ENCODE data around the gene COL27A1. TPM values are rescaled to one million over a fixed set of nuclear protein-coding genes. Genes with fewer than 3 reads are reported as not detected.

COL27A1 gene
- polyA plus RNA-seq, 2 of the 4 experiments (the other 2 are of a cell fraction) = 6.9 to 20.6 TPM

DNA sequence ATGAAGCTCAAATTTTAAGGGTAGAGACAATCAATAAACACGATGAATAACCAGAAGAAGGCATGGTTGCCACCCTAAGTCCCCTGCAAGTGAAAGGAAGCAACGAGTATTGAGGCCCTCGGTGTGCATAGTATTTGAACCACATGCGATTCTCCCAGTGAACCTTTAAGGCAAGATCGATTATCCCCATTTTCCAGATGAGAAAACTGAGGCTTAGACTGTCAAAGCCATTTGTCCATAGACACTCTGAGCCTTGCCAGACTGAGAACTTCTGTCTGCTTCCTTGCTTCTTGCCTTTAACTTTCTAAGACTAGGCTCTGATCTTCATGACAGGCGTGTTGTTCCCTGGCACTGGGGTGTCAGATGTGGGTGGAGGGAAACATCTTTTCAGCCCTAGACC lies 58.2 kb downstream of the COL27A1 start:
- H3K4me3 ChIP-seq = no peak overlapping the region
- H3K4me2 ChIP-seq = no peak overlapping the region
- FAIRE-seq = no peak
- DNase-seq (ENCODE audit: low read depth in 1 of 2, low spot score in 1 of 2) = no peak
- no peaks in the 10 kb centered on the region for H3K9me3 ChIP-seq
- 0 out of 3 replicates have a peak, but pooled peaks cover 2% of the 10 kb centered on the region for H3K4me1 ChIP-seq
- 85% methylated on average over 6 of the region's 6 CpGs for WGBS (ENCODE audit: missing lambda C conversion rate)
- no peak for ATAC-seq
- TF ChIP-seq CHD4 (IDR thresholded peaks at IDR 0.05; ENCODE audit: borderline replicate concordance) = no peak
- no peak for TF ChIP-seq HOXB5 (CRISPR knock-in tag; IDR thresholded peaks at IDR 0.05)
- TF ChIP-seq, protein P1, sequence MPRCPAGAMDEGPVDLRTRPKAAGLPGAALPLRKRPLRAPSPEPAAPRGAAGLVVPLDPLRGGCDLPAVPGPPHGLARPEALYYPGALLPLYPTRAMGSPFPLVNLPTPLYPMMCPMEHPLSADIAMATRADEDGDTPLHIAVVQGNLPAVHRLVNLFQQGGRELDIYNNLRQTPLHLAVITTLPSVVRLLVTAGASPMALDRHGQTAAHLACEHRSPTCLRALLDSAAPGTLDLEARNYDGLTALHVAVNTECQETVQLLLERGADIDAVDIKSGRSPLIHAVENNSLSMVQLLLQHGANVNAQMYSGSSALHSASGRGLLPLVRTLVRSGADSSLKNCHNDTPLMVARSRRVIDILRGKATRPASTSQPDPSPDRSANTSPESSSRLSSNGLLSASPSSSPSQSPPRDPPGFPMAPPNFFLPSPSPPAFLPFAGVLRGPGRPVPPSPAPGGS (IDR thresholded peaks at IDR 0.05) = no peak
- TF ChIP-seq, protein P2, sequence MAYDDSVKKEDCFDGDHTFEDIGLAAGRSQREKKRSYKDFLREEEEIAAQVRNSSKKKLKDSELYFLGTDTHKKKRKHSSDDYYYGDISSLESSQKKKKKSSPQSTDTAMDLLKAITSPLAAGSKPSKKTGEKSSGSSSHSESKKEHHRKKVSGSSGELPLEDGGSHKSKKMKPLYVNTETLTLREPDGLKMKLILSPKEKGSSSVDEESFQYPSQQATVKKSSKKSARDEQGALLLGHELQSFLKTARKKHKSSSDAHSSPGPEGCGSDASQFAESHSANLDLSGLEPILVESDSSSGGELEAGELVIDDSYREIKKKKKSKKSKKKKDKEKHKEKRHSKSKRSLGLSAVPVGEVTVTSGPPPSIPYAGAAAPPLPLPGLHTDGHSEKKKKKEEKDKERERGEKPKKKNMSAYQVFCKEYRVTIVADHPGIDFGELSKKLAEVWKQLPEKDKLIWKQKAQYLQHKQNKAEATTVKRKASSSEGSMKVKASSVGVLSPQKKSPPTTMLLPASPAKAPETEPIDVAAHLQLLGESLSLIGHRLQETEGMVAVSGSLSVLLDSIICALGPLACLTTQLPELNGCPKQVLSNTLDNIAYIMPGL (CRISPR knock-in tag; IDR thresholded peaks at IDR 0.05; ENCODE audit: borderline replicate concordance) = no peak
- no peak for TF ChIP-seq RFX5 (IDR thresholded peaks at IDR 0.05)
- TF ChIP-seq HOXA7 (CRISPR knock-in tag; IDR thresholded peaks at IDR 0.05) = no peak
- no peak for TF ChIP-seq EP300 (IDR thresholded peaks at IDR 0.05)
- TF ChIP-seq HOXB13 (CRISPR knock-in tag; IDR thresholded peaks at IDR 0.05; ENCODE audit: low read depth) = no peak
- TF ChIP-seq, protein P3, sequence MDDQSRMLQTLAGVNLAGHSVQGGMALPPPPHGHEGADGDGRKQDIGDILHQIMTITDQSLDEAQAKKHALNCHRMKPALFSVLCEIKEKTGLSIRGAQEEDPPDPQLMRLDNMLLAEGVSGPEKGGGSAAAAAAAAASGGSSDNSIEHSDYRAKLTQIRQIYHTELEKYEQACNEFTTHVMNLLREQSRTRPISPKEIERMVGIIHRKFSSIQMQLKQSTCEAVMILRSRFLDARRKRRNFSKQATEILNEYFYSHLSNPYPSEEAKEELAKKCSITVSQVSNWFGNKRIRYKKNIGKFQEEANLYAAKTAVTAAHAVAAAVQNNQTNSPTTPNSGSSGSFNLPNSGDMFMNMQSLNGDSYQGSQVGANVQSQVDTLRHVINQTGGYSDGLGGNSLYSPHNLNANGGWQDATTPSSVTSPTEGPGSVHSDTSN (IDR thresholded peaks at IDR 0.05) = no peak
- TF ChIP-seq SMC3 (IDR thresholded peaks at IDR 0.05) = no peak
- POLR2A ChIA-PET = no interaction called here
- CTCF ChIA-PET = interaction anchor here (1.6 to 2.2 kb wide), 5 partner anchors 15 to 106 kb away, joined by 4 to 6 read pairs (median 5); partner anchors contain the start of gene COL27A1
- no peak overlapping the region for H3K27ac ChIP-seq

DNA sequence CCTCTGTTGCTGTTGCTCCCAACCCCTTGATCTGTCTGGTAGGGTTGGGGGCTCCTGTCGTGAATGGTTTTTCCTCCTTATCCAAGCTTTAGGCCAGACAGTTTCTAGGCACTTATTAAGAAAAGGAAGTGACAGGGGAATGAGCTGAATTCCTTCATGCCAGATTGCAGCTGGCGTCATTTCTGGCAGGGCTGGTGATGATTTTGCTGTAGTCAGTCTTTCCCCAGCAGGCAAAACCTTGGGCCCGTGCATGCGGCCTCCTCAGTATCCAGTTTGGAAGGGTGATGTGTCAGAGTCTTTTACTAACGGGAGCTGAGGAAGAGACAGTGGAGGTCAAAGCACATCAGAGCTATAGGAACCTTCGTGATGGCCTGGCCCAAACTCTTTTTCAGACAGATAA lies 58.8 kb downstream of the COL27A1 start:
- FAIRE-seq = no peak
- DNase-seq (ENCODE audit: low read depth in 1 of 2, low spot score in 1 of 2) = no peak

More for the DNA sequence above, 58.8 kb downstream of the COL27A1 start:
- H3K4me3 ChIP-seq = no peak overlapping the region
- no peak overlapping the region for H3K4me2 ChIP-seq
- POLR2A ChIA-PET = no interaction called here
- no peak overlapping the region for H3K27ac ChIP-seq
- 0 out of 3 replicates have a peak, but pooled peaks cover 2% of the 10 kb centered on the region for H3K4me1 ChIP-seq
- WGBS (ENCODE audit: missing lambda C conversion rate) = 96% methylated on average over 6 of the region's 6 CpGs
- no peak for TF ChIP-seq PHF8 (IDR thresholded peaks at IDR 0.05; ENCODE audit: borderline replicate concordance, low read depth)
- no peak for TF ChIP-seq ESRRA (IDR thresholded peaks at IDR 0.05; ENCODE audit: borderline replicate concordance, low read length)
- no peak for TF ChIP-seq JUNB (IDR thresholded peaks at IDR 0.05)
- TF ChIP-seq CHD2 (IDR thresholded peaks at IDR 0.05; ENCODE audit: low read length, partially characterized antibody) = no peak
- TF ChIP-seq NR3C1 (IDR thresholded peaks at IDR 0.05) = no peak
- no peak for TF ChIP-seq ZC3H11A (IDR thresholded peaks at IDR 0.05)
- TF ChIP-seq HDAC2 (IDR thresholded peaks at IDR 0.05) = no peak
- TF ChIP-seq GATA3 (IDR thresholded peaks at IDR 0.05; ENCODE audit: borderline replicate concordance) = no peak
- no peak for TF ChIP-seq CBX2 (IDR thresholded peaks at IDR 0.05; ENCODE audit: borderline replicate concordance, low read depth)
- TF ChIP-seq HEYL (CRISPR knock-in tag; IDR thresholded peaks at IDR 0.05) = no peak
- TF ChIP-seq HES2 (IDR thresholded peaks at IDR 0.05) = no peak
- no peak for TF ChIP-seq KDM5A (IDR thresholded peaks at IDR 0.05)
- no peak for TF ChIP-seq KDM1A (IDR thresholded peaks at IDR 0.05; ENCODE audit: low read depth)
- no peak for TF ChIP-seq POLR2A (IDR thresholded peaks at IDR 0.05; ENCODE audit: low read length)
- TF ChIP-seq CHD4 (IDR thresholded peaks at IDR 0.05; ENCODE audit: borderline replicate concordance) = no peak
- no peak for TF ChIP-seq REST (IDR thresholded peaks at IDR 0.05)
- CTCF ChIA-PET = interaction anchor here (0.7 to 2.7 kb wide), 8 partner anchors 9 to 132 kb away, joined by 3 to 9 read pairs (median 5); partner anchors contain the start of gene COL27A1
- ATAC-seq = no peak
- H3K9me3 ChIP-seq = no peaks in the 10 kb centered on the region

Measured in A549 (cell line).